LHCN-M2 (cell line): Measurements from ENCODE around the gene ERC1. TPM values are rescaled to one million over a fixed set of nuclear protein-coding genes. Genes with fewer than 3 reads are reported as not detected.

ENCODE experiments used
- DNase-seq: peaks from one replicate; pipeline ENCODE4 v3.0.0-alpha.2; 2012; ENCODE audit warnings: low read depth
- polyA plus RNA-seq: library from polyadenylated mRNA; unstranded; fragments of >200 nt; gene quantifications from one replicate; pipeline ENCODE4 v1.2.1, GENCODE V29; 2012; ENCODE audit warnings: missing spikeins
- total RNA-seq: library from RNA; depleted of rRNA; stranded (reverse); fragments of >200 nt; gene quantifications from 2 replicates; pipeline ENCODE4 v1.2.3, GENCODE V29; 2014; rRNA removed

ERC1 gene
- total RNA-seq = 19.0 and 19.3 TPM in 2 replicates
- polyA plus RNA-seq = 10.5 TPM

DNA sequence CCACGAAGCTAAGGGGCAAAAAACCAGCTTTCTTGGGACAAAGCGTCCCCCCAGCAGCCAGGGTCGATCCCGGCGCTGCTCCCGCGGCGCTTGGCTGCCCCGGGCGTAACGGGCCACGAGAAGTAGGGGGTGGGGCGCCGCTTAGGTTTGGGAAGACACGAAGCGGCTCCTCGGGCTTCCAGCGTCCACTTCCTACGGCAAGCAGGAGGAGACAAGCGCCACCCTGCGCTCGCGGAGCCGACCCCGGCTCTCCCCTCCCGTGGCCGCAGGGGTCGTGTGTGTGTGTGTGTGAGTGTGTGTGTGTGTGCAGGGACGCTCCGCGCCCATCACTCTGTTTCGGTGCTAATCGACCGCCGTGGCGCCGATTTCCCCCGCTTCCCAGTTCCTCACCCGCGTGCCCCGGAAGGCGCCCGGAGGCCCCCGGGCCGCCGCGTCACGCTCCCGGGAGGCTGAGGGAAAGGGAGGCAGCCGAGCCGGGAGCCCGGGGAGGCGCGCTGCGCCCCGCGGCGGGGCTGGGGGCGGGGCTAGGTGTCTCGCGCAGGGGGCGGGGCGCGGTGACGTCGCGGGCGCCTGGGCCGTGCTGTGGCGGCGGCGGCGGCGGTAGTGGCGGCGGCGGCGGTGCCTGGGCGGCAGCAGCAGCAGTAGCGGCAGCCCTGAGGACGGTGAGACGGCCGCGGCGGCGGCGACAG is at the start of gene ERC1:
ERC1 (plus strand) TSS at position 563 of the 689 bp plus-strand sequence. CDS start 36,681 bp downstream, outside the sequence.
- peak; percentile 88 for DNase-seq

DNA sequence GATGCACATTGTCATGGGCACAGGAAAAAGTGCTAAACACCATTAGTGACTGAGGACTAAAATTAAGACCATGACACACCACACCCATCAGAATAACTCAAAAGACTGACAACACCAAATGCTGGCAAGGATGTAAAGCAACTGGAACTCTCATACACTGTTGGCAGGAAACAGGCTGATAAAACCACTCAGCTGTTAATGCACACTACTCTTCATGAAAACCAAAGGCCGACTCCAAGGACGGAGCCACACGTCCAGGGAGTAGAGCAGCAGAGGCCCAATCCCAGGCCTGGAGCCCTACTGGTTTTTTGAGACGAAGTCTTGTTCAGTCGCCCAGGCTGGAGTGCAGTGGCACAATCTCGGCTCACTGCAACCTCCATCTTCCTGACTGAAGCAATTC is 48.0 kb upstream of the ERC1 start:
- DNase-seq = peak; percentile 87

- DNase-seq = no peak
These were observed 46.8 kb upstream of the ERC1 start for GRCh38 chr12:944211-944610.

DNA sequence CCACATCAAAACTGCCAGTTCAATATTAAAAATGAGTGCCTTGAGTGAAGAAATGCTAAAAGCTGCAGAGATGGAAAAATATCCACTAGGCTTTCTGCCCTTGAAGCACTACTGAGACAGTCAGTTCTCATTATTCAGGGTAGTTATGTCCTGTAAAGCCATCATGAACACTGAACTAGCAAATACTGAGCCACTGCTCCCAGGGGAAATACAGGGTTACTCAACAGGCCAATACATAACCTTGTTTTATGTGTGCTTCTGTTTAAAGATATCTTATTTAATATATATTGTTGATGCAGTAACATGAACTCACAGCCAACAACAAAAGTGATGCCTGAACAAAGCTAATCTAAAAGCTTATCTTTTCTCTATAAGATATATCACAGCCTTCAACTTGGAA is 44.8 kb upstream of the ERC1 start:
- peak; percentile 23 for DNase-seq

DNA sequence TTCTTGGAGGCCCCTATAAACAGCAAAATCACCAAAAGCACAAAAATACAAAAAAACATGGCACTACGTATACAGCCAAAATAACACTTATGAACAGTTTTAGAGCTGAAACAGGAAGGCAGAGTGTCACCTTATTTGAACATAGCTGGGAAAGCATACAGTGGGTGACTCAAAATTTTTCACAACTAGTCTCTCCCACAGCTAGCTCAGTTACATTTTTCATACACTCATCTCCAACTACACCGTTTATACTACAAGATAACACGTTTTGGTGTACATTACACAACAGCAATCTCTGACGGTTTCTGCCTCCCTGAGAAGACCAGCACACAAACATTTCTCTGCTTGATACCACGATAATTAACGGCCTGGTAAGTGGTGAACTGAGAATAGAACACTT is 44.4 kb upstream of the ERC1 start:
- peak; percentile 17 for DNase-seq

DNA sequence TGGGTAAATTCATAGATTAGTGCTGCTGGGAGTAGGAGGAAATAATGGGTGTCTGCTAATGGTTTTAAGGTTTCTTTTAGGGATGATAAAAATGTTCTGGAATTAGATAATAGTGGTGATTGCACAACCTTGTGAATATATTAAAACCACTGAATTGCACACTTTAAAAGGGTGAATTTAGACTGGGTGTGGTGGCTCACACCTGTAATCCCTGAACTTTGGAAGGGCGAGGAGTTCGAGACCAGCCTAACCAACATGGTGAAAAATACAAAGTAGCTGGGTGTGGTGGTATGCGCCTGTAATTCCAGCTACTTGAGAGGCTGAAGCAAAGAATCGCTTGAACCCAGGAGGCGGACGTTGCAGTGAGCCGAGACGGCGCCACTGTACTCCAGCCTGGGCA is 42.8 kb upstream of the ERC1 start:
- no peak for DNase-seq

DNA sequence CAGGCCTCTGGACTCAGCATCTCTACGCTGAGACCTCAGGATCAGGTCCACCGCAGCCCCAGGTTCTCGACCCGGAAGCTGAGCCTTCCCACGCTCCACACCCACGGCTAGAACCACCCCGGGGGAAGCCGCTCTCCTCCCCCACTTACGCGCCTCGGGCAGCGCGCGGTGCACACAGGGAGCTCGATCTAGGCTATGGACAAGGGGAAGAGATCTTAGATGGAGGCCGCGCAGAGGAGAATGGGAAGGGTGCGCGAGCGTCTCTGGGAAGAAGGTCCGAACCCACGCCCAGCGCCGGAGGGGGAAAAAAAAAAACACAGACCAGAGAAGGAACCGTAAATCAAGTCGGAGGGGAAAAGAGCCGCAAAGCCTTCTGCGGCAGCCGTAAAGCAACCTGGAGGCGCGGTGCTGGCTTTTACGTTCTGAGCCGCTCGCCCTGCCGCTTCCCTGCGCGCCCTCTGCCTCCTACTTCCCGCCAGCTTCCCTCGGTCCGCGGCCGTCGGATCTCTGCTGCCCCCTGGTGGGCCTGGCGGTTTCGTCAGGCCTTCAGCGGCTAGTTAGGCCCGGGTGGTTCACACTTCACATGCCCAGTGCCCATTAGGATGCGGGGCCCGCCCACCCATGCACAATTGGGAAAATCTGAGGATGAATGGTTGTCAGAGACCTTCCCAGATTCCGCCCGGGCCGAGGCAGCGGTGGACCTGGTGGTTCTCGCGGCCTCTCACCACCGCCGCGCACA is 41.4 kb upstream of the ERC1 start, which contains the start of gene RAD52:
RAD52 (minus strand) TSS at position 242 of the 739 bp plus-strand sequence. CDS start 16,636 bp downstream, outside the sequence.
- DNase-seq = peak; percentile 98

- DNase-seq = no peak
These were observed 39.8 kb upstream of the ERC1 start for GRCh38 chr12:951176-951575.

GRCh38 chr12:953776-954175 is 37.2 kb upstream of the ERC1 start:
- DNase-seq = peak; percentile 53

- no peak for DNase-seq
These were observed 36.3 kb upstream of the ERC1 start for GRCh38 chr12:954741-955140.

DNA sequence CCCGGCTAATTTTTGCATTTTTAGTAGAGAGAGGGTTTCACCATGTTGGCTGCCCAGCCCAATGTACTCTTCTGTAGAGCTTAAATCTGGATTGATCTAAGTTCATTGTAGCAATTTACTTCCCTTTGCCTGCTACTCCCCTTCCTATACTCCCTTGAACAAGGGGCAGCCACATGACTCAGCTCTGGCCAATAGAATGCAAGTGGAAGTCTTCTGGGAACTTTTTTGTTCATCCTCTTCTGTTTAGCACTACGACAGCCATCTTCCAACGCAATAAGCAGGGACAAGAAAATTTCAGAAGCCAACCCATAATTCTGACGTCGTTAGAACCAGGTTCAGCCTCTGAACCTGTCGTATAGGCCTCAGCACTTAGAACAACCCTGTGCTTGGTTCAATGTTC is 35.1 kb upstream of the ERC1 start:
- DNase-seq = no peak

GRCh38 chr12:958588-959123 is 32.4 kb upstream of the ERC1 start:
- DNase-seq = peak; percentile 32

- DNase-seq = no peak
These were observed 24.3 kb upstream of the ERC1 start for GRCh38 chr12:966724-967123.

- DNase-seq = no peak
These were observed 23.4 kb upstream of the ERC1 start for GRCh38 chr12:967641-968040.

GRCh38 chr12:968545-968944 is 22.5 kb upstream of the ERC1 start:
- no peak for DNase-seq

- no peak for DNase-seq
These were observed 21.2 kb upstream of the ERC1 start for GRCh38 chr12:969821-970220.

DNA sequence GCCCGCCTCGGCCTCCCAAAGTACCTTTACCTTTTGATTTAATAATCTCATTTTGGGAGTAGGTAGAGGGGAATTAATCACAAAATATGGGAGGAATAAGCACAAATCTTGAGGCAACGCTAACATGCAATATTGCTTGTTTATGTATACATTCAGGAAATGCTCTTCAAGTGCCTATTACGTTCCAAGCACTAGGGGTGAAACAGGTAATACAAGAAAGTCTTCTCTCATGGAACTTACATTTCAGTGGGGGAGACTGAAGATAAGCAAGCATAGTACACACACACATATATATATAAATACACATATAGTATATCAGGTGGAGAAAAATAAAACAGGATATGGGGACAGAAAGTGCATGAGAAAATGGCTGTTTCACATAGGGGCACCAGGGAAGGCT is 19.0 kb upstream of the ERC1 start:
- DNase-seq = no peak

GRCh38 chr12:974271-974862 is 16.7 kb upstream of the ERC1 start:
- DNase-seq = no peak

DNA sequence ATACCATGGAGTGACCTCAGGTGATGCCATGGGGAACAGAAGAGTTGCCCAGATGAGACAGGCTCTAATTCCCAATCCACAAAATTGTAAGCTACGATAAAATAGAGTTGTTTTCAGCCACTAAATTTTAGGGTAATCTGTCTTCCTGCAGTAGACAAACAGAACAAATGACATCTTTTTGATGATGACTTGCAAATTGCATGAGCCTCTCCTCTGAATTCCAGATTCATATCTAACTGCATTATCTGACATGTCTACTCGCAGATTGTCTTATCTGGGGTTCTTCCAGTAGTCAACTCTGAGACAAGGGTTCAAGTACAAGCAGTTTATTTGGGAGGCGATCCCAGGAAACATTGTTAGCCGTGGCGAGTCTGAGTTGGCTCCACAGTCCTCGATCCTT is 14.4 kb upstream of the ERC1 start:
- DNase-seq = no peak

- DNase-seq = no peak
These were observed 13.9 kb upstream of the ERC1 start for GRCh38 chr12:977156-977555.

DNA sequence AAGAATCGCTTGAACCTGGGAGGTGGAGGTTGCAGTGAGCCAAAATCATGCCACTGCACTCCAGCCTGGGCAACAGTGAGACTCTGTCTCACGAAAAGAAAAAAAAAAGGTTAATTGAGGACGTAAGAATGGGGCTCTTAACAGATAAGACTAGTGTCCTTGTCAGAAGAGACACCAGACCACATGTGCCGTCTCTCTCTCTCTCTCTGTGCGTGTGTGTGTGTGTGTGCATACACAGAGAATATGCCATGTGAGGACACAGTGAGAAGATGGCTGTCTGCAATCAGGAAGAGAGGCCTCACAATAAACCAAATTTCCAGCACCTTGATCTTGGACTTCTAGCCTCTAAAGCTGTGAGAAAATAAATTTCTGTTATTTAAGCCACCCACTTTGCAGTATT is 11.7 kb upstream of the ERC1 start:
- DNase-seq = no peak

DNA sequence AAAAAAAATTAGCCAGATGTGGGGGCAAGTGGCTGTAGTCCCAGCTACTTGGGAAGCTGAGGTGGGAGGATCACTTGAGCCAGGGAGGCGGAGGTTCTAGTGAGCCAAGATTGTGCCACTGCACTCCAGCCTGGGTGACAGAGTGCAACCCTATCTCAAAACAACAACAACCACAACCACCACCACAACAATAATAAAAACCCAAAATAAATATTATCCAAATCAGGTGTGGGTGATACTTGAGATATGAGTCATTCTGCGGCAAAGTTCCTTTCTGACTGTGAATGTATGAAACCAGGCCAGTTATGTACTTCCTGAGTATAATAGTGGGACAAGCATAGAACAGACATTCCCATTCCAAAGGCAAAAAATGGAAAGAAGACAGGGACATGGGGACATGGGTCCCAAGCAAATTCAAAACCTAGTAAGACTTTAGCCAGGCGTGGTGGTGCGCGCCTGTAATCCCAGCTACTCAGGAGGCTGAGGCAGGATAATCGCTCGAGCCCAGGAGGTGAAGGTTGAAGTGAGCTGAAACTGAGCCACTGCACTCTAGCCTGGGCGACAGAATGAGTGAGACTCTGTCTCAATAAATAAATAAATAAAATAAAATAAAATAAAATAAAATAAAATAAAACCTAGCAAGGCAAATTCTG is 9.7 kb upstream of the ERC1 start:
- peak; percentile 67 for DNase-seq
